HepG2 (cell line): ENCODE measurements around the gene CLPSL2. TPM values are rescaled to one million over a fixed set of nuclear protein-coding genes. Genes with fewer than 3 reads are reported as not detected.

Experiments
- ATAC-seq: fragments of 200-7000 bp; cut with Tn5 transposase; 3 replicates; pipeline ENCODE4 v1.9.1; 2020; ENCODE audit warnings: mild to moderate bottlenecking, moderate library complexity
- BruUV-seq: library from RNA; stranded (reverse); fragments of 400-500 nt; replicated peaks from 2 replicates; lab custom pipeline; 2021; lab: Mats Ljungman, UMichigan
- CTCF ChIA-PET: fragments of 300-600 bp; formaldehyde crosslinking; extraction: SDS; loops from one replicate; lab custom pipeline; 2021; ENCODE audit warnings: low total read pairs, inconsistent platforms, low intra/inter-chr PET ratio; lab: Yijun Ruan, JAX
- POLR2A ChIA-PET: fragments of 350-600 bp; sonication (Branson Sonifier 250); formaldehyde crosslinking; loops from one replicate; lab custom pipeline; 2020; ENCODE audit warnings: antibody characterized with exemption, inconsistent platforms; lab: Yijun Ruan, JAX
- DNase-seq: peaks from one replicate; pipeline ENCODE4 v3.0.0-alpha.2; 2015; ENCODE audit warnings: low spot score
- FAIRE-seq: peaks from 3 replicates; lab custom pipeline; 2011; peaks lifted over from hg19 to GRCh38; lab: Jason Lieb, UNC
- H2AFZ ChIP-seq: one replicate; pipeline ENCODE4 v1.6.1; 2011; ENCODE audit warnings: low read length, inconsistent platforms
- H3K27ac ChIP-seq: fragments of 300-600 bp; 3 replicates; pipeline ENCODE4 v1.8.0; 2011; ENCODE audit warnings: mixed run types, mild to moderate bottlenecking, mixed read lengths, low read length, inconsistent platforms; ENCODE audit not compliant: insufficient read depth; ENCODE audit errors: extremely low read length
- H3K27me3 ChIP-seq, 2 experiments: fragments of 200-600 bp in 1 of 2; 2 replicates in 1 of 2; 3 replicates in 1 of 2; pipeline versions ENCODE4 v1.6.0 to v1.8.0; 2011; ENCODE audit warnings: low read length in 2 of 2, mild to moderate bottlenecking in 2 of 2, moderate library complexity in 2 of 2, inconsistent platforms in 1 of 2; ENCODE audit not compliant: insufficient read depth in 2 of 2, control insufficient read depth in 1 of 2
- H3K36me3 ChIP-seq, 2 experiments: fragments of 200-600 bp in 1 of 2; replicated peaks in 1 of 2; 2 replicates in 1 of 2; 3 replicates in 1 of 2; pipeline versions ENCODE4 v1.5.1 to v1.8.0; 2011; ENCODE audit warnings: low read length in 2 of 2, inconsistent platforms in 1 of 2; ENCODE audit not compliant: insufficient read depth in 2 of 2, control insufficient read depth in 1 of 2
- H3K4me1 ChIP-seq: 2 replicates; pipeline ENCODE4 v1.5.1; 2012; ENCODE audit warnings: low read length, inconsistent platforms; ENCODE audit not compliant: insufficient read depth
- H3K4me2 ChIP-seq: 2 replicates; pipeline ENCODE4 v1.6.0; 2011; ENCODE audit warnings: low read depth, low read length, inconsistent platforms
- H3K4me3 ChIP-seq, 3 experiments: fragments of 200-600 bp in 1 of 3; sonication (generic), shearing (Covaris generic) in 1 of 3; replicated peaks in 1 of 3; 2 replicates each; pipeline ENCODE4 v1.5.1; 2011 to 2016; ENCODE audit warnings: low read length in 3 of 3, inconsistent platforms in 2 of 3, low read depth in 2 of 3, mild to moderate bottlenecking in 2 of 3, control low read depth in 1 of 3, mixed read lengths in 1 of 3; ENCODE audit not compliant: insufficient read depth in 1 of 3
- H3K79me2 ChIP-seq: one replicate; pipeline ENCODE4 v1.6.1; 2011; ENCODE audit warnings: low read length, inconsistent platforms; ENCODE audit not compliant: insufficient read depth
- H3K9ac ChIP-seq: 2 replicates; pipeline ENCODE4 v1.6.0; 2011; ENCODE audit warnings: mild to moderate bottlenecking, low read depth, low read length, inconsistent platforms; ENCODE audit not compliant: insufficient read depth
- H3K9me3 ChIP-seq: 2 replicates; pipeline ENCODE4 v1.5.1; 2012; ENCODE audit warnings: mild to moderate bottlenecking, low read length
- H4K20me1 ChIP-seq: 2 replicates; pipeline ENCODE4 v1.6.0; 2011; ENCODE audit warnings: inconsistent platforms, mild to moderate bottlenecking, low read length, moderate library complexity; ENCODE audit not compliant: insufficient read depth
- AHR ChIP-seq: IDR thresholded peaks from 2 replicates; pipeline ENCODE4 v1.6.1; 2018; ENCODE audit warnings: missing genetic modification reagents, missing compliant biosample characterization
- ATM ChIP-seq: fragments of 450-650 bp; IDR thresholded peaks from 2 replicates; pipeline ENCODE4 v1.7.1; 2017; ENCODE audit warnings: mild to moderate bottlenecking, borderline replicate concordance
- ERF ChIP-seq: IDR thresholded peaks from 2 replicates; pipeline ENCODE4 v1.6.1; 2018; ENCODE audit warnings: missing biosample characterization, missing genetic modification reagents
- ETS1 ChIP-seq: sonication (generic); formaldehyde crosslinking; IDR thresholded peaks from 2 replicates; pipeline ENCODE4 v1.4.0; 2020; ENCODE audit warnings: missing genetic modification reagents
- GLI4 ChIP-seq: sonication (generic); formaldehyde crosslinking; IDR thresholded peaks from 2 replicates; pipeline ENCODE4 v1.5.1; 2020; ENCODE audit warnings: missing genetic modification reagents, mild to moderate bottlenecking, moderate library complexity, borderline replicate concordance
- KLF15 ChIP-seq: sonication (generic); formaldehyde crosslinking; IDR thresholded peaks from 2 replicates; pipeline ENCODE4 v1.8.1; 2023; ENCODE audit warnings: borderline replicate concordance, mild to moderate bottlenecking, inconsistent platforms, missing genetic modification reagents, mixed read lengths
- MED8 ChIP-seq: sonication (generic); formaldehyde crosslinking; IDR thresholded peaks from 2 replicates; pipeline ENCODE4 v1.8.1; 2023; ENCODE audit warnings: mild to moderate bottlenecking, missing genetic modification reagents; ENCODE audit not compliant: insufficient replicate concordance
- REXO4 ChIP-seq: sonication (generic); formaldehyde crosslinking; IDR thresholded peaks from 2 replicates; pipeline ENCODE4 v1.8.0; 2022; ENCODE audit warnings: missing genetic modification reagents, mild to moderate bottlenecking, borderline replicate concordance
- RORA ChIP-seq: sonication (generic); formaldehyde crosslinking; IDR thresholded peaks from 2 replicates; pipeline ENCODE4 v1.5.0; 2020; ENCODE audit warnings: mild to moderate bottlenecking, missing genetic modification reagents, moderate library complexity
- ZBTB7A ChIP-seq: sonication (generic); formaldehyde crosslinking; IDR thresholded peaks from 2 replicates; pipeline ENCODE4 v1.8.0; 2022; ENCODE audit warnings: mild to moderate bottlenecking, missing genetic modification reagents
- ZFP36L1 ChIP-seq: sonication (generic); formaldehyde crosslinking; IDR thresholded peaks from 2 replicates; pipeline ENCODE4 v1.8.0; 2022; ENCODE audit warnings: mild to moderate bottlenecking, missing genetic modification reagents, moderate library complexity
- ZNF207 ChIP-seq: fragments of 450-650 bp; IDR thresholded peaks from 2 replicates; pipeline ENCODE4 v1.6.1; 2016; ENCODE audit warnings: antibody characterized with exemption, borderline replicate concordance
- ZNF274 ChIP-seq: sonication (generic); formaldehyde crosslinking; IDR thresholded peaks from 2 replicates; pipeline ENCODE4 v1.5.1; 2020; ENCODE audit warnings: mild to moderate bottlenecking, missing genetic modification reagents
- ZNF496 ChIP-seq: sonication (generic); formaldehyde crosslinking; IDR thresholded peaks from 2 replicates; pipeline ENCODE4 v1.8.1; 2023; ENCODE audit warnings: mild to moderate bottlenecking, moderate library complexity, missing genetic modification reagents; ENCODE audit not compliant: insufficient replicate concordance
- ZNF672 ChIP-seq: sonication (generic); formaldehyde crosslinking; IDR thresholded peaks from 2 replicates; pipeline ENCODE4 v1.8.1; 2022; ENCODE audit warnings: missing genetic modification reagents
- ZNF878 ChIP-seq: sonication (generic); formaldehyde crosslinking; IDR thresholded peaks from 2 replicates; pipeline ENCODE4 v1.8.1; 2023; ENCODE audit warnings: mild to moderate bottlenecking, missing genetic modification reagents, moderate library complexity
- ZNF879 ChIP-seq: sonication (generic); formaldehyde crosslinking; IDR thresholded peaks from 2 replicates; pipeline ENCODE4 v1.8.1; 2023; ENCODE audit warnings: missing genetic modification reagents
- WGBS: methylation state at CpG from one replicate; pipeline ENCODE4 v1.1.6; 2017; ENCODE audit warnings: low lambda C conversion rate; 5-methylcytosine and 5-hydroxymethylcytosine counted together
- in situ Hi-C: cut with HindIII; loops from 2 replicates; pipeline ENCODE4 v1.10.0; 2017; ENCODE audit warnings: low pct_unique_long_range_greater_than_20kb; ENCODE audit not compliant: extremely low pct_ligation_motif_present
- intact Hi-C: fragments of 100-400 bp; cut with micrococcal nuclease; formaldehyde crosslinking; loops from one replicate; pipeline ENCODE4 v1.10.0; 2022; ENCODE audit not compliant: unreplicated experiment
- polyA plus RNA-seq, 8 experiments: library from polyadenylated mRNA; depleted of rRNA in 3 of 8; stranded (reverse) in 7 of 8; unstranded in 1 of 8; fragments of >200 nt; fragmentation: Illumina TruSeq in 4 of 8; extraction: Trizol in 4 of 8; gene quantifications; 2 replicates each; pipeline versions ENCODE4 v1.2.1 to v1.2.3, GENCODE V29; 2011 to 2016; ENCODE audit warnings: low read depth in 4 of 8, missing spikeins in 1 of 8, mixed read lengths in 1 of 8; ENCODE audit not compliant: insufficient read depth in 1 of 8
- total RNA-seq, 5 experiments: library from RNA; depleted of rRNA; stranded (reverse); fragments of >200 nt; fragmentation: Illumina TruSeq; extraction: Trizol; gene quantifications; 2 replicates each; pipeline ENCODE4 v1.2.3, GENCODE V29; 2016; ENCODE audit warnings: low read depth in 1 of 5
- TF ChIP-seq, protein P1 (sequence below): sonication (generic); formaldehyde crosslinking; IDR thresholded peaks from 2 replicates; pipeline ENCODE4 v1.9.0; 2021; ENCODE audit warnings: missing genetic modification reagents, mild to moderate bottlenecking, borderline replicate concordance
- TF ChIP-seq, protein P2 (sequence below): sonication (generic); formaldehyde crosslinking; IDR thresholded peaks from 2 replicates; pipeline ENCODE4 v1.5.1; 2020; ENCODE audit warnings: mild to moderate bottlenecking, moderate library complexity, missing genetic modification reagents
- TF ChIP-seq, protein P3 (sequence below): sonication (generic); formaldehyde crosslinking; IDR thresholded peaks from 2 replicates; pipeline ENCODE4 v1.4.0; 2020; ENCODE audit warnings: missing genetic modification reagents

Gene CLPSL2
- total and polyA plus RNA-seq, 2 of the 13 experiments (the other 11 are each of a cell fraction or from before 2014, with no cell fraction given), result not detected

GRCh38 chr6:35784200-35784599, 7.8 kb downstream of the CLPSL2 start:
- BruUV-seq, result no TSS peak
- 16% methylated on average over 2 of the region's 2 CpGs for WGBS
- Histone ChIP-seq H3K79me2 (no peaks in the 10 kb centered on the region), H3K27ac (no peak overlapping the region)
- no peak for DNase-seq
- TF ChIP-seq ETS1 (no peak), AHR (CRISPR knock-in tag) (no peak), ZBTB7A (CRISPR knock-in tag) (no peak), ZNF207 (no peak), KLF15 (CRISPR knock-in tag) (no peak), REXO4 (no peak), ZNF878 (CRISPR knock-in tag) (no peak), ZNF672 (CRISPR knock-in tag) (no peak), RORA (no peak), ERF (CRISPR knock-in tag) (no peak), ZNF496 (CRISPR knock-in tag) (no peak), MED8 (no peak), GLI4 (CRISPR knock-in tag) (no peak), ZFP36L1 (CRISPR knock-in tag) (no peak), ZNF879 (CRISPR knock-in tag) (no peak), ATM (no peak), ZNF274 (CRISPR knock-in tag) (no peak)
- TF ChIP-seq, protein P1, sequence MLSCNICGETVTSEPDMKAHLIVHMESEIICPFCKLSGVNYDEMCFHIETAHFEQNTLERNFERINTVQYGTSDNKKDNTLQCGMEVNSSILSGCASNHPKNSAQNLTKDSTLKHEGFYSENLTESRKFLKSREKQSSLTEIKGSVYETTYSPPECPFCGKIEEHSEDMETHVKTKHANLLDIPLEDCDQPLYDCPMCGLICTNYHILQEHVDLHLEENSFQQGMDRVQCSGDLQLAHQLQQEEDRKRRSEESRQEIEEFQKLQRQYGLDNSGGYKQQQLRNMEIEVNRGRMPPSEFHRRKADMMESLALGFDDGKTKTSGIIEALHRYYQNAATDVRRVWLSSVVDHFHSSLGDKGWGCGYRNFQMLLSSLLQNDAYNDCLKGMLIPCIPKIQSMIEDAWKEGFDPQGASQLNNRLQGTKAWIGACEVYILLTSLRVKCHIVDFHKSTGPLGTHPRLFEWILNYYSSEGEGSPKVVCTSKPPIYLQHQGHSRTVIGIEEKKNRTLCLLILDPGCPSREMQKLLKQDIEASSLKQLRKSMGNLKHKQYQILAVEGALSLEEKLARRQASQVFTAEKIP, result no peak
- TF ChIP-seq, protein P2, sequence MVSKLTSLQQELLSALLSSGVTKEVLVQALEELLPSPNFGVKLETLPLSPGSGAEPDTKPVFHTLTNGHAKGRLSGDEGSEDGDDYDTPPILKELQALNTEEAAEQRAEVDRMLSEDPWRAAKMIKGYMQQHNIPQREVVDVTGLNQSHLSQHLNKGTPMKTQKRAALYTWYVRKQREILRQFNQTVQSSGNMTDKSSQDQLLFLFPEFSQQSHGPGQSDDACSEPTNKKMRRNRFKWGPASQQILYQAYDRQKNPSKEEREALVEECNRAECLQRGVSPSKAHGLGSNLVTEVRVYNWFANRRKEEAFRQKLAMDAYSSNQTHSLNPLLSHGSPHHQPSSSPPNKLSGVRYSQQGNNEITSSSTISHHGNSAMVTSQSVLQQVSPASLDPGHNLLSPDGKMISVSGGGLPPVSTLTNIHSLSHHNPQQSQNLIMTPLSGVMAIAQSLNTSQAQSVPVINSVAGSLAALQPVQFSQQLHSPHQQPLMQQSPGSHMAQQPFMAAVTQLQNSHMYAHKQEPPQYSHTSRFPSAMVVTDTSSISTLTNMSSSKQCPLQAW (CRISPR knock-in tag), result no peak
- TF ChIP-seq, protein P3, sequence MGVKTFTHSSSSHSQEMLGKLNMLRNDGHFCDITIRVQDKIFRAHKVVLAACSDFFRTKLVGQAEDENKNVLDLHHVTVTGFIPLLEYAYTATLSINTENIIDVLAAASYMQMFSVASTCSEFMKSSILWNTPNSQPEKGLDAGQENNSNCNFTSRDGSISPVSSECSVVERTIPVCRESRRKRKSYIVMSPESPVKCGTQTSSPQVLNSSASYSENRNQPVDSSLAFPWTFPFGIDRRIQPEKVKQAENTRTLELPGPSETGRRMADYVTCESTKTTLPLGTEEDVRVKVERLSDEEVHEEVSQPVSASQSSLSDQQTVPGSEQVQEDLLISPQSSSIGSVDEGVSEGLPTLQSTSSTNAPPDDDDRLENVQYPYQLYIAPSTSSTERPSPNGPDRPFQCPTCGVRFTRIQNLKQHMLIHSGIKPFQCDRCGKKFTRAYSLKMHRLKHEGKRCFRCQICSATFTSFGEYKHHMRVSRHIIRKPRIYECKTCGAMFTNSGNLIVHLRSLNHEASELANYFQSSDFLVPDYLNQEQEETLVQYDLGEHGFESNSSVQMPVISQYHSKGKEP, result no peak
- TF ChIP-seq, all 625 proteins: peak for 0
- H3K27me3 ChIP-seq, result peaks cover 7 to 17% of the 10 kb centered on the region in 2 experiments; a peak in 3 of 5 replicates
- no peak overlapping the region for H3K4me2 ChIP-seq
- intact Hi-C loops, result no loop called here
- H4K20me1 ChIP-seq, result no peaks in the 10 kb centered on the region
- no peaks in the 10 kb centered on the region for H3K36me3 ChIP-seq
- FAIRE-seq (no peak), ATAC-seq (no peak)
- H3K9me3 ChIP-seq, result no peaks in the 10 kb centered on the region
- H2AFZ ChIP-seq, result no peak overlapping the region
- H3K9ac ChIP-seq, result no peak overlapping the region
- no peak overlapping the region for H3K4me3 ChIP-seq
- in situ Hi-C loops, result no loop called here
- CTCF ChIA-PET, result no interaction called here
- H3K4me1 ChIP-seq, result peaks cover 18% of the 10 kb centered on the region
- POLR2A ChIA-PET, result no interaction called here
